Ramos (cell line): Measurements from ENCODE around the gene OPN3.

Experiments
- in situ Hi-C: fragments of 300-500 bp; cut with MboI; formaldehyde crosslinking; loops from one replicate; pipeline ENCODE4 v1.14.3; 2022; ENCODE audit warnings: low sequenced_read_pairs; ENCODE audit not compliant: unreplicated experiment

OPN3 gene

DNA sequence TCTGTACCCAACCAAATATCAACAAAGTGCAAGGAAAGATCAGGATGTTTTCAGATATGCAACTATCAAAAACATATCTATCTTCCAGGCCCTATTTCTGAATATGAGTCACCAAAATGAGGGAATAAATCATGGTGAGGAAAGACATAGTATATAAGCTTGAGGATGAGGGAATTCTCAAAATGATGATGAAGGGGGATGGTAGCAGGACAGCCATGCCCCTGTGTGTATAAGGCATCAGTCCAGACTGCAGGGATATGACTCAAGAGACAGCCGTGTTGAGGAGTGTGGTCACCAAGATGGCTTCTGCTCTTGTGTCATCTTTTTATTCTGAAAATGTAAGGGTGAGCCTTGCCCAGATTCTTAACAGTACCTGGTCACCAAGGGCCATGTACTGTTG, 7.5 kb upstream of the OPN3 start:
- in situ Hi-C loops = no loop called here

DNA sequence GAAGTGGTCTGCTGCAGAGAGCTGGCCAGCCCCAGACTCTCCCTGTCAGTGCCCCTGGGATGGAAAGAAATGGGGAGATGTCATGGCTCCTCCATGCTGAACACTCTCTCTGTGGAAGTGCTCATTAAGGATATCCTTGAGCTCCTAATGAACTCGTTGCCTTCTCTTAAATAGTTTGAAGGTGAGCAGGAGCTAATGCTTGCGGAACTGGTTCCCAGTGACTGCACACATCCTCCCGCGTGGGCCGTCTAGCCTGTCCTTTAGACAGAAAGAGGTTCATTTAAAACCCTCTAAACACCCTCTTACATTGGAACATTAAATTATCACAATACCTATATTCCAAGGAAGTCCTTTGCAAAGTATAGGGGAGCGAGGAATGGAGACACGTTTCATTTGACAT, 6.0 kb upstream of the OPN3 start:
- in situ Hi-C loops = no loop called here

DNA sequence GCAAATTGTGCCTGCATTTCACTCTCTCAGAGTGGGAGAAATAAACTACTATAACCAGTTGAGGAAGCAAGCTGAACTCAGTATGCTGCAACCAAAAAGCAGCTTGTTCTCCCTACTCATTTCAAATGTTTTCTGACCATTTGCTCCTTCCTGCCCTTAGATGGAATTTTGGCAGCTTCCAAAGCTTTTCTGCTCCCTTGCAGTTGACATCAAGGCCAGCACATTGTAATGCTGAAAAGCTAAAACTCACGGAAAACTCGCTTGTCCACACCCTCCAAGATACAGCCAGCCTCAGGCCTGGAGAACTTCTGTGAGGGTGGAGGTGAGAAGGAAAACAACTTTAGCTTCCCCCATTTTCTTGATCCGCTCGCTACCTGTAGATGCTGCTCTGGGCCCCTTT, 5.0 kb upstream of the OPN3 start:
- in situ Hi-C loops = no loop called here

DNA sequence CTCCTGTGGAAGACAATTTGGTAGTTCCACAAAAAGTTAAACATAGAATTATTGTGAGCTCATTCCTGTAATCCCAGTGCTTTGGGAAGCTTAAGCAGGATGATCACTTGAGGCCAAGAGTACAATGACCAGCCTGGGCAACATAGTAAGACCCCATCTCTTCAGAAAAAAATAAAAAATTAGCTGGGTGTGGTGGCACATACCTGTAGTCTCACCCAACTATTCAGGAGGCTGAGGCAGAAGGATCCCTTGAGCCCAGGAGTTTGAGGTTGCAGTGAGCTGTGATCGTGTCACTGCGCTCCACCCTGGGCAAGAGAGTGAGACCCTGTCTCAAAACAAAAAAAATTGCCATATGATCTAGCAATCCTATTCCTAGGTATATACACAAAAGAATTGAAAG, 4.1 kb upstream of the OPN3 start:
- in situ Hi-C loops = no loop called here

DNA sequence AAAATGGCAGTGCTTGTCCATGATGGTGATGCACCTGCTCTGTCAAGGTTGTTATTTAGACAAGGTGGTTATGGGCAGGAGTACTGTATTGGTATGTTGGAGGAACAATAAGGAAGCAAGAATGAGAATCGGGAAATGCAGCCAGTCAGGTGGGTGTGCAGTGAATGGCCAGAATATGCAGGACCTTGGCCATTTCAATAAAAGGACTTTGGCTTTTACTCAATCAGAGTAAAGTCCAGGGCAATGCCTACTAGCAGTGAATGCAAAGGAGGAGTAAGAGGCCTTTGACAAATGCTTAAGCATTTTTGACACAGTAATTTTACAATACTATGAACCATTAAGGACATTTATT, 2.4 kb upstream of the OPN3 start:
- in situ Hi-C loops = no loop called here

DNA sequence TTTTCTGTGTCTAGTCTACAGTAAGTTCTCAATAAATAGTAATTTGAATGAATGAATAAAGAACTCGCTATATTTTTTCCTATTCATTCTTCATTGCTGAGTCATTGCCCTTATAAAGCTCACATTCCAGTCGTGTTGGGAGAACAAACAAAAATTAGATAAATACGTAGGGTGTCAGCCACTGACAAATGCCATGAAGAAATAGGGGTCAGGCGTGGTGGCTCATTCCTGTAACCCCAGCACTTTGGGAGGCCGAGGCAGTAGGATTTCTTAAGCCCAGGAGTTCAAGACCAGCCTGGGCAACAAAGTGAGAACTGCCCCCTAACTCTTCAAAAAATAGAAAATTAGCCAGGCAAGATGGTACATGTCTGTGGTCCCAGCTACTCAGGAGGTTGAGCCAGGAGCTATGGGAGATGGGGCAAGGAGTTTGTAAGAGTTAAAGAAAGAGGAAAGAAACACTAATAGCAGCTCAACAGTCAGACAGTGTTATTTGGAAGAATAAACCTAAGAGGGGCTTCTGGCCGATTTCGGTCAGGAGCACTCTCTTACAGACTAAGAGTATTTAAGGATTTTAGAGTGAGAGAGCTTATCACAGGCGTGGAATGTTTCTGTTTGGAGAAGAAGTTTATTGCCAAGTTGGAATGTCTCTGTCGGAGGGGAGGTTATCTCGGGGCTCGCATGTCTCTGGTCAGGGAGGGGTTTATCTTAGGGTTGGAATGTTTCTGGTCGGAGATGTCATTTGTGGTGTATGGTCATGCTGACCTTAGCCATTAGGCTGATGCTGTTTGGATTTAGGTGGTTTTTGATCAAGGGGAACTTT, 1.8 kb upstream of the OPN3 start:
- in situ Hi-C loops = no loop called here

DNA sequence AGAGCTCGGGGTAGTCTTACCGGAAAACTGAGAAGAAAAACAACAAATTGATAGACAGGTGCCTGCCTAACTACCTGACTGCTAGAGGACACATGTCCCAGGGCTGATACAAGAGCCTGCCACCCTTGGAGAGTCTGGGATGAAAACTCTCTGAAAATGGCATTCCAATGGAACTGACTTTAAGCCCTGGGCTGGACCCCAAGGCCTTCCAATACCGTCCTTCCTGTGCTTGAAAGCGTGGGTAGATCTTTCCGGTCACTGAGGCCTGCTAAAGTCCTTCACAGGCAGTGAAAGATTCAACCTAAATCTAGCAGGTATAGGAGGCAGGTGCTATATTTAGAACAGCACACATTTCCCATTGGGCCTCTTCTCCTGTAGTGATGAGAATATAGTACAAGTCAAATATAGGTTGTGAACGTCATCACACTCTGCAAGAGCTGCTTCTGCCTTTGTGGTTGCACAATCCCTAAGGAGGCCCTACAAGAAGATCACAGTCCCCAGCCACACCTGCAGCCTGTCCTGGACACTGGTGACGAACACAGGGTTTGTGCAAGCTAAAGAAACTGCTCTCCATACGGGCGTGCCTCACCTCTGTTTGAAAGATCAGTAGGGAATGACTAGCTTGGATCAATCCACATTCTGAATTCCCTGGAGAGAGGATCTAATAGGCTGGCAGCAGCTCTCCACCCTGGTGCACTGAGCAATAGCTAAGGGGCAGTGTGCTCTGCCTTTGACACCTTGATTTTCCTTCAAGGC, 876 bp upstream of the OPN3 start:
- in situ Hi-C loops = no loop called here

DNA sequence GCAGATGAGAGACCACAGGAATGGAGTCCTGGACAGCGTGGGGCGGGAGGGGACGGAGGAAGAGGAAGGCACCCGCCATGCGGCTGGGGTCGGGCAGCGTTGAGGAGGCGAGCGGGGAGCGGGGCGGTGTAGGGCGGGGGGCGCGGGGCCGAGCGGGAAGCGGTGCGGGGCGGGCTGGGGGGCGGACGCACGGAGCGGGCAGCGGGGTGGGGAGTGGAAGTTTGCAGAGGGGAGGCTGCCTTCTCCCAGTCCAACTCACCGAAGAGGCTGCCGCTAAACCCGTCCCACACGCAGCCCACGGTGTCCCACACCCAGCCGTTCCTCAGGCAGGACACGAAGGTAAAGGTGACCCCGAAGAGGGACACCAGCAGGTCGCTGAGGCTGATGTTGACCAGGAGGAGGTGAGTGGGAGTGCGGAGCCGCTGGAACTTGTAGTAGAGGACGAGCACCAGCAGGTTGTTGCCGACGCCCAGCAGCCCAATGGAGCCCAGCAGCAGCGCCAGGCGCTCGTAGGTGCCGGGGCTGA, 483 bp downstream of the OPN3 start:
- in situ Hi-C loops = no loop called here

DNA sequence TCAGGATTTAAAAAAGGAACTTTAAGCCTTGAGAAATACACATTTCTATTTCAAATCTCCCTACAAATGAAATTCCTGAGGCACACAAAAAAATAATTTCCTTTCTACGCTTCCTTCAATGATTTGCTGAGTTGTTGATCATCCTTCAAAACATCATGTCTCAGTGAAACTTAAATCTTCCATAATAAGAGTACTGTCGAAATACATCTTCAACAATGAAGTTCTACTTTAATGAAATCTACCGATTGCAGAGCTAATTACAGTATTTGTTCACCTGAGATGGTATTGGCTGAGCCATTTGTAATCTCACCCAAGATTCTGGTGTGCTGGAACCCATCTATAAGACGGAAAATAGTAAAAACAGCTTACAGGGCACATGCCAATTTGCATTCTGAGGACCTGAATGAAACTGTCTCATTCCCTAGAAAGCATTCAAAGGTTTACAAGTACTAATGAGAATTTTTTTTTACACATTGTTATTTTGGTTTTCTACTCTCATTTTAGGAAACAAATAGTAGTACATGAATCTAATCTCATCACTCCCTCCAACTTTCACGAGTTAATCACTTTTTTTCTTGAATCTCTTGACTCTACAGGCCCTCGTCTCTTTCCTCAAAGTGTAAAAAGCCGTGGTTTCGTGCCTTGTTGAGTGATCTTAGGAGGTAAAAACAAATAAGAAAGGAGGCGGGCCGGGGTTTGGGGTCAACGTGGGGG, 1.1 kb downstream of the OPN3 start:
- in situ Hi-C loops = no loop called here

DNA sequence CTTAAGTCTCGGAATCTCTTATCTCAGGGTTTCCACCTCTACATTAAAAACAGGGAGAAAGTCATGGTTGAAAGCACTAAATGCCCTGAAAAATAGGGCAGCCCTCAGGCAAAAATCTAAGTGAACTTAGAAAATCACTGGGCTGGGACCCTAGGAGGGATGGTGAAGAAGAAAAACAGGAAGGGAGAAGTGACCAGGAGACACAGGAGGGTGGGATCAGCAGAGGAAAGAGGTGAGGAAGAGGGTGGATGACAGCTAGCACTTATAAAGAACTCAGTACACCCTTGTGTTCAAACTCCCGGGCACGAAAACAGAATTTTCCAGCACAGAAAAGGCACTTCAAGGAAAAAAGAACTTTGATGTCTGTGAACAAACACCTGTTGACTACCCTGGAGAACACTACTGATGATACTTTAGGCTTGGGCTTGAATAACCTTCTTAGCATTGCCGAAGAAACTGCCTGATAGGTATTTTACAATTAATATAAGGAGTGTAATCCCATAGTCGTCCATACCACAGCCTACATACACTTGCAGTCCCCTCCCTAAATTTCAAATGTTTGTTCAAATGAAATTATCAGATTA, 2.0 kb downstream of the OPN3 start:
- in situ Hi-C loops = no loop called here

DNA sequence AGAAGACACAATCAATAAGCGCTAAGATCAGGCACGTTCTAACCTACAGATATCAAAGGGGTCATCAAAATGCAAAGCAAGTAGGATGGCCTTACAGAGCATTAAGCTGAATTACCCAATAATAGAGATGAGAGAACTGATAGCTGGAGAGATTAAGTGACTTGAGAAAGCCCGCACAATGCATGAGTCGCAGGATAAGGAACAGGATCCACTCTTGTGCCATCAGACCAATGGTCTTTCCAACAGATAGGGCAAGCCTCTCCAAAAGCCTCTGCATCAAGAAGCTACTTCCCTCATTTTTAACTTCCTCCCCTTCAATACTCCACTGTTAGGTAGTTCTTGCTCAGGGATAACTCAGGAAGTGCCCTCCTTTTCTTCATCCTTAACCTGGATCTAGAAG, 2.6 kb downstream of the OPN3 start:
- in situ Hi-C loops = no loop called here

DNA sequence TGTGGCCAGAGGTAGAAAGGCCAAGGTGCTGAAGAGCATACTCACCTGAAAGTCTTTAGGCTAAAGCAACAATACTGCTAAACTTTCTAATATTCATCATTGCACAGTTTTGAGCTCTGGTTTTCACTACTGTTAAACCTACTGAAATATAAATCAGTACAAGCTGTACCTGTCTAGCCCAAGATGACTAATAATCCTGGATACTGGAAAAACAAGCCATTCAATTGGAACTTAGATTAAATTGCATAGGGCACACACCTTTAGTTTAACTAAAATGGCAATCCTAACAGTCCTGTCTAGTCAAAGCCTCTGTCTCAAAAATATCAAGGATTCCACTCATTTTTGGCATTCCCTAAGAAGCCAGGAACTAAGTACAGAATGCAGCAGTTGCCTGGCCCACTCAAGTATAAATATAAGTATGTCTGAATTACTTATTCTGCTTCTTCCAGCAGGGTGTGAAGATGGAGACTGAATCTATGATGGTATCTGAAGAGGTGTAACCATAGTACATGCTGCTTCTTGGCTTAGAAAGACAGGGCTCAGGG, 3.1 kb downstream of the OPN3 start:
- in situ Hi-C loops = no loop called here

DNA sequence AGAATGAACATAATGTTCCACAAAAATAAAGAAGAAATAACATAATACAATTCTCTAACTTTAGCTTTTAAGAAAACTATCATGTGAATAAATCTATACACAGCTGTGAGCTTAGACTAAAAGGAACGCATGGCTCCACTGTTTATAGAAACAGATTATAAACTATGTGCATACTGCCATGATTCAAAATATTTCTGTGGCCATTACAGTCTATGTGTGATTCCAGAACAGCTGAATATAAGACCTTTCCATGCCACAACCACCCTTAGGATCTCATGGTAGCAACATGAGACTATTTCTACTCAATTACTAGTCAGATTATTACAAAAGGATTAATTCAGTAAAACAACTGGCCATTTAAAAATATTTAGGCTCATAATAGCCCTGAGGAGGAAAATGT, 3.9 kb downstream of the OPN3 start:
- in situ Hi-C loops = no loop called here

DNA sequence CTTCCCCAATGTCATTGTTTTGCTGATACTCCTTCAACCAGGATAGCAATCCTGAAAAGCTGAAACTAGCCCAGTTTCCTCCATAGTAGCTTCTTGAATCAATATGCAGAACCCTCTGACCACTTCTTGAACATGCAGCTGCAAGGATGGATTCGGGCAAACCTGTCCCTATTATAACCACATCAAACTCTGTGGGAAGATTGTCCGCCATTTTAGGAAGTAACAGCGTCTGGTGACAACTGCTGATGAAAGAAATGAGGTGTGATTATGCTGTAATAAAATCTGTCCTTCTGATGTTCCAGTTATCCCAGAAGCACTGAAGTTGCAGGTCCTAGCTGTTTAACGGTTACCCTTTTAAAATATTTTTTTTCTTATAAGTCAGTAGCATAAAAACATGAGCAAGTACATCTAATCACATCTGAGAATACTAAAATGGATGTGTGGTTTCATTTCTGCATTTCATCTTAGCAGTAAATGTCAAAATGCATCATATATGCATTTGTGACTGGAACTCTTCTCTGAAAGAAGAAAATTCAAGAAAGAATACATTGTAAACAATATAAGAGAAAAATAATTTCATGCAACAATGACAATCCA, 4.5 kb downstream of the OPN3 start:
- in situ Hi-C loops = no loop called here

DNA sequence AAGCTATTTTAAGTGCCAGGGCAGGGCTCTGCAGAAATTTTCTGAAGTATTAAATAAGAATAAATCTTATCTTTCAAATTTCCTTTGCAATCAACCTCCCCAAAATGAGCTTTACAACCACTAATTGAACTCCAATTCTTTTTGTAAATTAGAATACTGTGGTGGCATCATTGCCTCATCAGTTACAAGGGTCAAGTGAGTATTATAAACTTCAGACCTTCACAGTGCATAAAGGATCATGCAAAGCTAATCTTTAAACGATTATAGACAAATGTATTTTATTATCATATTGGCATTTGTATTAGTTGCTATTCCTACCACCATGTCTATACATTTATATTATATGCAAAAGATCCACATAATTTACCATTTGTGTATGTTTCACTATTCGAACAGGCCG, 7.2 kb downstream of the OPN3 start:
- in situ Hi-C loops = no loop called here

DNA sequence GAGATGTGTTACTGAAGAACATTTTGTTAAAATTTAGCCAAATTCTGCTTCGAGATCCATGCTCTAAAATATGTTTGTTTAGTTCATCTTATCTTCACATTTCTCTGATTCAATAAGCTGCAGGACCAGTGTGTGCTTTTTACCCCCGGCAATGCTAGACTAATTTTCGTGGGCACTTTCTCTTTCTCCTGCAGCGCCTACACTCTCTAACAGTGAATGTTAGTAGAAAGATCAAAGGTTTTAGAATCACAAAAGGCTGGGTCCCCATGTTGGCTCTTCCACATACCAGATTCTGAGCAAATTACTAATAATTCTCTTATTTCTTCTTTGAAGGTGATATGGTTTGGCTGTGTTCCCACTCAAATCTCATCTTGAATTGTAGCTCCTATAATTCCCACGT, 8.5 kb downstream of the OPN3 start:
- in situ Hi-C loops = no loop called here

DNA sequence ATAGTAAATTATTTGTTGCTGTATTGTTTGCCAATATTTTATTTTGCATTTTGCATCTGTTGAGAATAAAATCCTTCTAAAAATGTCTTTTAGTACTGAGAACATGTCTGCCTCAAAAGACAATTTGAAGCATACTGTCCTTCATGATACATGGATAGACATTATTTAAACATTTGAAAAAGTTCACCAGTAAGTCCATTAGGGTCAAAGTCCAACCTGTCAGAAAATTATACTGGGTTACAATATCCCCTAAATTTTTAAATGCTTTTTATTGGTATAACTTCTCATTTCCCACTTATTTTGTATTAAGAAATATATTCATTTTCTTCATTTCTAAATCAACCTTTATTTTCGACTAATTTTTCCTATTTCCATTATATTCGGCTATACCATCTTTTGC, 9.3 kb downstream of the OPN3 start:
- in situ Hi-C loops = no loop called here

DNA sequence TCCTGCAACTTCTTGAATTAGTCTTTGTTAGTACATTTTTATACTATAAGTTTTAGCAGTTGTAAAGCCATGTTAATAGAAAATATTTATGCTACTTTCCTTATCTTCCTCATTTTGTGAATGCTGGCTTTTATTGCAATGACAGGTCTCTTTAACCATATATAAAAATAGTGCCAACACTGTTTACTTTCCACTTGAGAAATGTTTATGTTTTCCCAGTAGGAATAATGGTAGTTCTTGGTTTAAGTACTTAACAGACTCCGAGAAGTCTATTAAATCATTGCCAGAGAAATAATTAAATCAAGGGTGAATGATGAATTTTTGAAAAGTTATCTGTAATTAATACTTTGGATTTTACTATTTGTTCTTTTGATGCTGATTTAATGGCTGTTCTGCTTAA, 9.7 kb downstream of the OPN3 start:
- in situ Hi-C loops = no loop called here

DNA sequence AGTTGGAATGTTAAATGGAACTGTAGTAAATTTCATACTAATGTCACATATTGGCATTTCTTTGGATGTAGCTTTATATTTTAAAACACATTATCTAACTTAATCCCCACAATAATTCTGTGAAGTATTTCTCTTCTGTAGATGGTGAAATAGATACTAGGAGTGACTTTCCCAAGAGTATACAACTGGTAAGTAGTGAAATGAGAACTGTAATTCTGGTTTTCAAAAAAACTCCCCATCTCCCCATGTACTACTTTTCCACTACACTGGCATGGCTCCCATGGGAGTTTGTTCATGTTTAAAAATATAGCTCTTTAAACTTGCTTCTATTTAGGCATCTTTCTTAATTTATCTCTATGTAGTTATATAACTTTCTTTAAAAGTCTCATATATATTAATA, 10.2 kb downstream of the OPN3 start:
- in situ Hi-C loops = no loop called here
